ENCODE data around the gene ZNF718.

The ZNF718 gene

DNA sequence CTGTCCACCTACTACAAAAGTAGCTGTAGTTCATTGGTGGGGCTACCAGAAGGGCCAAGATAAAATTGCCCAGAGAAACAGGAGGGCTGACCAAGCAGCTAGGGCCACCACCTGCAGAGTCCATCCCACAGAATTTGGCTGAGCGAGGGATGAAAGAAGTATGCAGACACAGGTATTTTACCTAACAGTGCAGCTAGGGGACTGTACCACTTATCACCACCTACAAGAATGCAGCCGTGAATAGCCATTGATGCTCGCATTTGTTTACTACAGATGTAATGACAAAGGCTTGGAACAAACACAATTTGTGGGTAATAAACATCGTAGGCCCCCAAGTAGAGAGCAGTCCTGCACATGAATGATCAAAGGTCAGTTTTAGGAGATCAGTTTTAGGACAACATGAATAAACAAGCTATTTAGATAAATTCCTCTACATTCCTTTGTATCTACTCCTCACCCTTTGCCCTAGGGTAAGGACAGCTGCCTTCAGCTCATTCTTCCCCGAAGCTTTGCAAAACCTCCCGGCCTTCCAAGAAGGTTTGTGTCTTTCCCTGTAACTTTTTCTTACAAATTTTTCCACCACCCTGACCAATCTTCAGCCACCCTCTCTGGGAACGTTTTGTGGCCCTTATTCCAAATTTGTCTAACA, 49.5 kb downstream of the ZNF718 start:
- no peak for TF ChIP-seq ESRRG (CRISPR knock-in tag; IDR thresholded peaks at IDR 0.05)
- TF ChIP-seq BACH2 (CRISPR knock-in tag; IDR thresholded peaks at IDR 0.05; ENCODE audit: borderline replicate concordance) = no peak
- no peak for TF ChIP-seq ZFP30 (CRISPR knock-in tag; IDR thresholded peaks at IDR 0.05)
- no peak for TF ChIP-seq ZFP3 (CRISPR knock-in tag; IDR thresholded peaks at IDR 0.05)
- TF ChIP-seq CSDC2 (CRISPR knock-in tag; IDR thresholded peaks at IDR 0.05) = no peak
- TF ChIP-seq, protein P1, sequence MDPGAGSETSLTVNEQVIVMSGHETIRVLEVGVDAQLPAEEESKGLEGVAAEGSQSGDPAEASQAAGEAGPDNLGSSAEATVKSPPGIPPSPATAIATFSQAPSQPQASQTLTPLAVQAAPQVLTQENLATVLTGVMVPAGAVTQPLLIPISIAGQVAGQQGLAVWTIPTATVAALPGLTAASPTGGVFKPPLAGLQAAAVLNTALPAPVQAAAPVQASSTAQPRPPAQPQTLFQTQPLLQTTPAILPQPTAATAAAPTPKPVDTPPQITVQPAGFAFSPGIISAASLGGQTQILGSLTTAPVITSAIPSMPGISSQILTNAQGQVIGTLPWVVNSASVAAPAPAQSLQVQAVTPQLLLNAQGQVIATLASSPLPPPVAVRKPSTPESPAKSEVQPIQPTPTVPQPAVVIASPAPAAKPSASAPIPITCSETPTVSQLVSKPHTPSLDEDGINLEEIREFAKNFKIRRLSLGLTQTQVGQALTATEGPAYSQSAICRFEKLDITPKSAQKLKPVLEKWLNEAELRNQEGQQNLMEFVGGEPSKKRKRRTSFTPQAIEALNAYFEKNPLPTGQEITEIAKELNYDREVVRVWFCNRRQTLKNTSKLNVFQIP (CRISPR knock-in tag; IDR thresholded peaks at IDR 0.05; ENCODE audit: borderline replicate concordance, low read depth) = no peak
- TF ChIP-seq ISL1 (CRISPR knock-in tag; IDR thresholded peaks at IDR 0.05) = no peak
- no peak for TF ChIP-seq PPARA (CRISPR knock-in tag; IDR thresholded peaks at IDR 0.05; ENCODE audit: borderline replicate concordance)
- no peak for TF ChIP-seq RARB (CRISPR knock-in tag; IDR thresholded peaks at IDR 0.05)
- no peak for ATAC-seq

DNA sequence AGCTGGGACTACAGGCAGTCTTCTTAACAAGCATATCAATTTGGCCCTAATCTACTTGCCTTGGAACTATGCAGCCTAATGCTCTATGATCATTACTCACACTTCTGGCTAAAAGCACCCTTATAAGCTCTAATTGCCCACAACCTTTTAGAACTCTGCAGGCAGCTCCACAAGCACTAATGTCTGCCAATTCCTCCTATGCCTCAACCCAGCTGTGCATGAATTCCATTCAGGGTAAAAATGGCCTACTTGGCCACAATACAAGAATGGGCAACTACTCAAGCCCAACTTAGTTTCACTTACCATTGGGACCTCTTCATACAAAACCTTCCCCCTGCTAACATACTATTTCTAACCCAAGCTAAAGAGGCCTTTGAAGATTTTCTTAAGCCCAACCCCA, 51.7 kb downstream of the ZNF718 start:
- no peak for TF ChIP-seq ZFP3 (CRISPR knock-in tag; IDR thresholded peaks at IDR 0.05)
- TF ChIP-seq CSDC2 (CRISPR knock-in tag; IDR thresholded peaks at IDR 0.05) = no peak
- no peak for TF ChIP-seq ISL1 (CRISPR knock-in tag; IDR thresholded peaks at IDR 0.05)
- no peak for TF ChIP-seq ZNF70 (CRISPR knock-in tag; IDR thresholded peaks at IDR 0.05)
- no peak for TF ChIP-seq TCF4 (CRISPR knock-in tag; IDR thresholded peaks at IDR 0.05; ENCODE audit: borderline replicate concordance)
- no peak for TF ChIP-seq ZNF565 (CRISPR knock-in tag; conservative IDR thresholded peaks at IDR 0.05; ENCODE audit: low read depth)
- TF ChIP-seq RARB (CRISPR knock-in tag; IDR thresholded peaks at IDR 0.05) = no peak
- TF ChIP-seq SNAI2 (CRISPR knock-in tag; IDR thresholded peaks at IDR 0.05) = no peak
- no peak for TF ChIP-seq ARNTL (CRISPR knock-in tag; IDR thresholded peaks at IDR 0.05; ENCODE audit: borderline replicate concordance, low read depth)
- TF ChIP-seq, protein P2, sequence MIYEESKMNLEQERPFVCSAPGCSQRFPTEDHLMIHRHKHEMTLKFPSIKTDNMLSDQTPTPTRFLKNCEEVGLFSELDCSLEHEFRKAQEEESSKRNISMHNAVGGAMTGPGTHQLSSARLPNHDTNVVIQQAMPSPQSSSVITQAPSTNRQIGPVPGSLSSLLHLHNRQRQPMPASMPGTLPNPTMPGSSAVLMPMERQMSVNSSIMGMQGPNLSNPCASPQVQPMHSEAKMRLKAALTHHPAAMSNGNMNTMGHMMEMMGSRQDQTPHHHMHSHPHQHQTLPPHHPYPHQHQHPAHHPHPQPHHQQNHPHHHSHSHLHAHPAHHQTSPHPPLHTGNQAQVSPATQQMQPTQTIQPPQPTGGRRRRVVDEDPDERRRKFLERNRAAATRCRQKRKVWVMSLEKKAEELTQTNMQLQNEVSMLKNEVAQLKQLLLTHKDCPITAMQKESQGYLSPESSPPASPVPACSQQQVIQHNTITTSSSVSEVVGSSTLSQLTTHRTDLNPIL (CRISPR knock-in tag; IDR thresholded peaks at IDR 0.05; ENCODE audit: low read depth) = no peak
- TF ChIP-seq, protein P1 (CRISPR knock-in tag; IDR thresholded peaks at IDR 0.05; ENCODE audit: borderline replicate concordance, low read depth) = no peak
- no peak for TF ChIP-seq ESRRG (CRISPR knock-in tag; IDR thresholded peaks at IDR 0.05)
- TF ChIP-seq, protein P3, sequence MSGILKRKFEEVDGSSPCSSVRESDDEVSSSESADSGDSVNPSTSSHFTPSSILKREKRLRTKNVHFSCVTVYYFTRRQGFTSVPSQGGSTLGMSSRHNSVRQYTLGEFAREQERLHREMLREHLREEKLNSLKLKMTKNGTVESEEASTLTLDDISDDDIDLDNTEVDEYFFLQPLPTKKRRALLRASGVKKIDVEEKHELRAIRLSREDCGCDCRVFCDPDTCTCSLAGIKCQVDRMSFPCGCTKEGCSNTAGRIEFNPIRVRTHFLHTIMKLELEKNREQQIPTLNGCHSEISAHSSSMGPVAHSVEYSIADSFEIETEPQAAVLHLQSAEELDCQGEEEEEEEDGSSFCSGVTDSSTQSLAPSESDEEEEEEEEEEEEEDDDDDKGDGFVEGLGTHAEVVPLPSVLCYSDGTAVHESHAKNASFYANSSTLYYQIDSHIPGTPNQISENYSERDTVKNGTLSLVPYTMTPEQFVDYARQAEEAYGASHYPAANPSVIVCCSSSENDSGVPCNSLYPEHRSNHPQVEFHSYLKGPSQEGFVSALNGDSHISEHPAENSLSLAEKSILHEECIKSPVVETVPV (CRISPR knock-in tag; IDR thresholded peaks at IDR 0.05) = no peak
- TF ChIP-seq PPARA (CRISPR knock-in tag; IDR thresholded peaks at IDR 0.05; ENCODE audit: borderline replicate concordance) = no peak
- ATAC-seq = no peak

DNA sequence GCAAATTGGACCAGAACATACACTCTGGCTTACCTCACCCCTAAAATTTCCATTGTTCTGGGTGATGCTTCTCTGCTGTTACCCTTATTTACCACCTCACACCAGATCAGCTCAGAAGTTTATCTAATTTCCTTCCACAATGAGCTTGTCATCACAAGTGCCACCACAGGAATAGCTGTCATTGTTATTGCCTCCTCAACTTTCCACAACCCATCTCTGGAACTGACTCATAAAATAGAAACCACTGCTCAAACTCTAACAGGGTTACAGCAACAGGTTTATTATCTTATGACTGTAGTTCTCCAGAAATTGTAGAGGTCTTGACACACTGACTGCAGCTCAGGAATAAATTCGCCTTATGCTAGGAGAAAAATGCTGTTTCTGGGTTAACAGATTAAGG, 52.7 kb downstream of the ZNF718 start:
- no peak for ATAC-seq
- TF ChIP-seq PPARA (CRISPR knock-in tag; IDR thresholded peaks at IDR 0.05; ENCODE audit: borderline replicate concordance) (no peak), ZC3H10 (CRISPR knock-in tag; IDR thresholded peaks at IDR 0.05) (no peak), ZFP30 (CRISPR knock-in tag; IDR thresholded peaks at IDR 0.05) (no peak), ISL1 (CRISPR knock-in tag; IDR thresholded peaks at IDR 0.05) (no peak), BACH2 (CRISPR knock-in tag; IDR thresholded peaks at IDR 0.05; ENCODE audit: borderline replicate concordance) (no peak), ARNTL (CRISPR knock-in tag; IDR thresholded peaks at IDR 0.05; ENCODE audit: borderline replicate concordance, low read depth) (no peak), TCF4 (CRISPR knock-in tag; IDR thresholded peaks at IDR 0.05; ENCODE audit: borderline replicate concordance) (no peak), ZFP3 (CRISPR knock-in tag; IDR thresholded peaks at IDR 0.05) (no peak), TOX (CRISPR knock-in tag; IDR thresholded peaks at IDR 0.05; ENCODE audit: borderline replicate concordance) (no peak), OSR1 (CRISPR knock-in tag; IDR thresholded peaks at IDR 0.05) (no peak), ZNF70 (CRISPR knock-in tag; IDR thresholded peaks at IDR 0.05) (no peak), SNAI2 (CRISPR knock-in tag; IDR thresholded peaks at IDR 0.05) (no peak)
- TF ChIP-seq, protein P3 (CRISPR knock-in tag; IDR thresholded peaks at IDR 0.05) = no peak
- TF ChIP-seq, protein P4, sequence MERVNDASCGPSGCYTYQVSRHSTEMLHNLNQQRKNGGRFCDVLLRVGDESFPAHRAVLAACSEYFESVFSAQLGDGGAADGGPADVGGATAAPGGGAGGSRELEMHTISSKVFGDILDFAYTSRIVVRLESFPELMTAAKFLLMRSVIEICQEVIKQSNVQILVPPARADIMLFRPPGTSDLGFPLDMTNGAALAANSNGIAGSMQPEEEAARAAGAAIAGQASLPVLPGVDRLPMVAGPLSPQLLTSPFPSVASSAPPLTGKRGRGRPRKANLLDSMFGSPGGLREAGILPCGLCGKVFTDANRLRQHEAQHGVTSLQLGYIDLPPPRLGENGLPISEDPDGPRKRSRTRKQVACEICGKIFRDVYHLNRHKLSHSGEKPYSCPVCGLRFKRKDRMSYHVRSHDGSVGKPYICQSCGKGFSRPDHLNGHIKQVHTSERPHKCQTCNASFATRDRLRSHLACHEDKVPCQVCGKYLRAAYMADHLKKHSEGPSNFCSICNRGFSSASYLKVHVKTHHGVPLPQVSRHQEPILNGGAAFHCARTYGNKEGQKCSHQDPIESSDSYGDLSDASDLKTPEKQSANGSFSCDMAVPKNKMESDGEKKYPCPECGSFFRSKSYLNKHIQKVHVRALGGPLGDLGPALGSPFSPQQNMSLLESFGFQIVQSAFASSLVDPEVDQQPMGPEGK (CRISPR knock-in tag; IDR thresholded peaks at IDR 0.05; ENCODE audit: borderline replicate concordance) = no peak
- TF ChIP-seq, protein P1 (CRISPR knock-in tag; IDR thresholded peaks at IDR 0.05; ENCODE audit: borderline replicate concordance, low read depth) = no peak
- TF ChIP-seq, protein P5, sequence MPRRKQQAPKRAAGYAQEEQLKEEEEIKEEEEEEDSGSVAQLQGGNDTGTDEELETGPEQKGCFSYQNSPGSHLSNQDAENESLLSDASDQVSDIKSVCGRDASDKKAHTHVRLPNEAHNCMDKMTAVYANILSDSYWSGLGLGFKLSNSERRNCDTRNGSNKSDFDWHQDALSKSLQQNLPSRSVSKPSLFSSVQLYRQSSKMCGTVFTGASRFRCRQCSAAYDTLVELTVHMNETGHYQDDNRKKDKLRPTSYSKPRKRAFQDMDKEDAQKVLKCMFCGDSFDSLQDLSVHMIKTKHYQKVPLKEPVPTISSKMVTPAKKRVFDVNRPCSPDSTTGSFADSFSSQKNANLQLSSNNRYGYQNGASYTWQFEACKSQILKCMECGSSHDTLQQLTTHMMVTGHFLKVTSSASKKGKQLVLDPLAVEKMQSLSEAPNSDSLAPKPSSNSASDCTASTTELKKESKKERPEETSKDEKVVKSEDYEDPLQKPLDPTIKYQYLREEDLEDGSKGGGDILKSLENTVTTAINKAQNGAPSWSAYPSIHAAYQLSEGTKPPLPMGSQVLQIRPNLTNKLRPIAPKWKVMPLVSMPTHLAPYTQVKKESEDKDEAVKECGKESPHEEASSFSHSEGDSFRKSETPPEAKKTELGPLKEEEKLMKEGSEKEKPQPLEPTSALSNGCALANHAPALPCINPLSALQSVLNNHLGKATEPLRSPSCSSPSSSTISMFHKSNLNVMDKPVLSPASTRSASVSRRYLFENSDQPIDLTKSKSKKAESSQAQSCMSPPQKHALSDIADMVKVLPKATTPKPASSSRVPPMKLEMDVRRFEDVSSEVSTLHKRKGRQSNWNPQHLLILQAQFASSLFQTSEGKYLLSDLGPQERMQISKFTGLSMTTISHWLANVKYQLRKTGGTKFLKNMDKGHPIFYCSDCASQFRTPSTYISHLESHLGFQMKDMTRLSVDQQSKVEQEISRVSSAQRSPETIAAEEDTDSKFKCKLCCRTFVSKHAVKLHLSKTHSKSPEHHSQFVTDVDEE (CRISPR knock-in tag; IDR thresholded peaks at IDR 0.05) = no peak

Measured in SK-N-SH treated with all-trans-retinoic acid at 6 μM for 48 hours (cell line).